Activated CD8-positive, alpha-beta memory T cell treated with anti-CD3 and anti-CD28 coated beads for 48 hours (primary cell): ENCODE data around the gene SKIC2.

ENCODE experiments used
- DNase-seq, 3 experiments: peaks; one replicate each; pipeline ENCODE4 v3.0.0-alpha.2; 2020; ENCODE audit warnings: low read depth in 2 of 3, low spot score in 2 of 3

Gene SKIC2

GRCh38 chr6:31945507-31946369 lies 13.2 kb upstream of the SKIC2 start, which contains the start of gene CFB:
TSS of gene CFB (plus strand) at chr6:31946095. CDS start at chr6:31946222, 127 bp downstream.
- DNase-seq, result no peak

GRCh38 chr6:31946370-31946885 lies 12.5 kb upstream of the SKIC2 start:
- DNase-seq, result no peak

GRCh38 chr6:31947070-31947675 lies 11.8 kb upstream of the SKIC2 start:
- no peak for DNase-seq

GRCh38 chr6:31947864-31948263 lies 11.1 kb upstream of the SKIC2 start:
- no peak for DNase-seq

- no peak for DNase-seq
Measured at GRCh38 chr6:31948306-31948705, 10.7 kb upstream of the SKIC2 start.

GRCh38 chr6:31948753-31949413 lies 10.1 kb upstream of the SKIC2 start:
- no peak for DNase-seq

GRCh38 chr6:31949926-31950548 lies 8.9 kb upstream of the SKIC2 start:
- DNase-seq, result no peak

- no peak for DNase-seq
Measured at GRCh38 chr6:31952140-31952805, 6.7 kb upstream of the SKIC2 start.

GRCh38 chr6:31952890-31953289 lies 6.1 kb upstream of the SKIC2 start:
- DNase-seq, result no peak

GRCh38 chr6:31954511-31954910 lies 4.5 kb upstream of the SKIC2 start:
- no peak for DNase-seq

- no peak for DNase-seq
Measured at GRCh38 chr6:31956796-31957195, 2.2 kb upstream of the SKIC2 start.

GRCh38 chr6:31958412-31958740 lies 599 bp upstream of the SKIC2 start:
- no peak for DNase-seq

- no peak for DNase-seq
Measured at GRCh38 chr6:31961616-31962015, 2.6 kb downstream of the SKIC2 start.

GRCh38 chr6:31963921-31964320 lies 4.9 kb downstream of the SKIC2 start:
- DNase-seq, result no peak

GRCh38 chr6:31965700-31966099 lies 6.7 kb downstream of the SKIC2 start:
- no peak for DNase-seq

GRCh38 chr6:31966506-31966905 lies 7.5 kb downstream of the SKIC2 start:
- DNase-seq, result no peak

- no peak for DNase-seq
Measured at GRCh38 chr6:31966997-31967925, 8.3 kb downstream of the SKIC2 start.

- DNase-seq, result no peak
Measured at GRCh38 chr6:31967926-31968320, 8.9 kb downstream of the SKIC2 start.

GRCh38 chr6:31968326-31968725 lies 9.4 kb downstream of the SKIC2 start:
- DNase-seq, result no peak
